Activated CD4-positive, alpha-beta T cell treated with anti-CD3 and anti-CD28 coated beads for 36 hours (primary cell): ENCODE data around the gene LIN28A. TPM values are rescaled to one million over a fixed set of nuclear protein-coding genes. Genes with fewer than 3 reads are reported as not detected.
A peak's percentile ranks its signal among the peaks of the same experiment; 100 is the strongest.

Source experiments
- ATAC-seq: fragments of 200-7000 bp; cut with Tn5 transposase; one replicate; pipeline ENCODE4 v1.10.0; 2021; ENCODE audit warnings: mild to moderate bottlenecking, moderate library complexity
- CTCF ChIA-PET: fragments of 350-600 bp; sonication (Branson Sonifier 250); formaldehyde crosslinking; loops from one replicate; lab custom pipeline; 2021; ENCODE audit warnings: antibody characterized with exemption; lab: Charles Lee
- POLR2A ChIA-PET: fragments of 350-600 bp; sonication (Branson Sonifier 250); formaldehyde crosslinking; loops from one replicate; lab custom pipeline; 2021; ENCODE audit warnings: antibody characterized with exemption, inconsistent platforms; lab: Charles Lee
- DNase-seq: peaks from one replicate; pipeline ENCODE4 v3.0.0-alpha.2; 2020
- H3K27ac Mint-ChIP-seq: one replicate; pipeline ENCODE4 v1.8.0; 2021; ENCODE audit warnings: mixed read lengths
- H3K27me3 Mint-ChIP-seq: one replicate; pipeline ENCODE4 v1.8.0; 2021; ENCODE audit warnings: mixed read lengths
- H3K36me3 Mint-ChIP-seq: one replicate; pipeline ENCODE4 v1.8.0; 2021; ENCODE audit warnings: low read depth, mixed read lengths
- H3K4me1 Mint-ChIP-seq: one replicate; pipeline ENCODE4 v1.8.0; 2021; ENCODE audit warnings: mixed read lengths
- H3K4me3 Mint-ChIP-seq: one replicate; pipeline ENCODE4 v1.8.0; 2021; ENCODE audit warnings: mild to moderate bottlenecking, moderate library complexity, mixed read lengths
- H3K9me3 Mint-ChIP-seq: one replicate; pipeline ENCODE4 v1.8.0; 2021; ENCODE audit warnings: low read depth, mixed read lengths
- intact Hi-C, 2 experiments: fragments of 100-400 bp; cut with DNase I in 1 of 2; cut with micrococcal nuclease in 1 of 2; formaldehyde crosslinking; loops; one replicate each; pipeline versions ENCODE4 v1.14.2 to v1.15.1; 2022 to 2024; cut with DNase I, micrococcal nuclease
- total RNA-seq, 2 experiments: library from RNA; stranded (reverse); gene quantifications; one replicate each; pipeline ENCODE4 v1.2.3, GENCODE V29; 2021

LIN28A gene
- total RNA-seq, 2 experiments from 2014 or later: not detected

GRCh38 chr1:26388791-26389445, 21.7 kb upstream of the LIN28A start:
- Mint-ChIP-seq H3K27ac (no peak overlapping the region), H3K9me3 (no peaks in the 10 kb centered on the region), H3K4me3 (no peak overlapping the region), H3K27me3 (no peaks in the 10 kb centered on the region), H3K36me3 (no peaks in the 10 kb centered on the region), H3K4me1 (peaks cover 41% of the 10 kb centered on the region)
- intact Hi-C loops: no loop called here
- DNase-seq (no peak), ATAC-seq (peak; percentile 43)
- CTCF ChIA-PET: interaction anchor here (0.7 to 1.1 kb wide), 2 partner anchors 25 to 815 kb away, joined by 3 to 4 read pairs; no protein-coding TSS in a partner anchor
- POLR2A ChIA-PET: no interaction called here

GRCh38 chr1:26389604-26390247, 20.9 kb upstream of the LIN28A start:
- ATAC-seq (no peak), DNase-seq (no peak)
- no peaks in the 10 kb centered on the region for H3K27me3 Mint-ChIP-seq
- no peak overlapping the region for H3K4me3 Mint-ChIP-seq
- no peaks in the 10 kb centered on the region for H3K36me3 Mint-ChIP-seq
- POLR2A ChIA-PET: no interaction called here
- intact Hi-C loops: loop anchor here in 1 of 2 experiments (5.0 kb wide), 1 partner anchor 67 kb away; no protein-coding TSS in a partner anchor
- no peaks in the 10 kb centered on the region for H3K9me3 Mint-ChIP-seq
- CTCF ChIA-PET: interaction anchor here (0.6 to 1.5 kb wide), 3 partner anchors 26 to 1229 kb away, joined by 3 to 4 read pairs (median 3); no protein-coding TSS in a partner anchor
- H3K27ac Mint-ChIP-seq: no peak overlapping the region
- H3K4me1 Mint-ChIP-seq: peaks cover 36% of the 10 kb centered on the region

- H3K4me3 Mint-ChIP-seq: no peak overlapping the region
- peak; percentile 74 for ATAC-seq
- ChIA-PET CTCF (interaction anchor here (0.7 to 1.5 kb wide), 9 partner anchors 9 to 333 kb away, joined by 3 to 5 read pairs (median 3); no protein-coding TSS in a partner anchor), POLR2A (no interaction called here)
- intact Hi-C loops: loop anchor here (1.0 to 5.0 kb wide), 3 partner anchors 69 to 222 kb away; partner anchors contain the start of gene ZNF593 (in 1 of the 2)
- H3K27me3 Mint-ChIP-seq: no peaks in the 10 kb centered on the region
- DNase-seq: peak; percentile 57
- no peaks in the 10 kb centered on the region for H3K36me3 Mint-ChIP-seq
- no peak overlapping the region for H3K27ac Mint-ChIP-seq
- H3K4me1 Mint-ChIP-seq: peaks cover 28% of the 10 kb centered on the region
- no peaks in the 10 kb centered on the region for H3K9me3 Mint-ChIP-seq
Observed at GRCh38 chr1:26391450-26391849, 19.2 kb upstream of the LIN28A start.

- CTCF ChIA-PET: interaction anchor here (0.7 to 8.6 kb wide), 10 partner anchors 10 to 111 kb away, joined by 3 to 40 read pairs (median 3); no protein-coding TSS in a partner anchor
- no peak overlapping the region for H3K4me3 Mint-ChIP-seq
- no peaks in the 10 kb centered on the region for H3K36me3 Mint-ChIP-seq
- POLR2A ChIA-PET: no interaction called here
- DNase-seq (no peak), ATAC-seq (no peak)
- H3K9me3 Mint-ChIP-seq: no peaks in the 10 kb centered on the region
- H3K27ac Mint-ChIP-seq: no peak overlapping the region
- H3K4me1 Mint-ChIP-seq: peaks cover 15% of the 10 kb centered on the region
- intact Hi-C loops: loop anchor here in 1 of 2 experiments (1.0 kb wide), 2 partner anchors 31 to 59 kb away; no protein-coding TSS in a partner anchor
- H3K27me3 Mint-ChIP-seq: no peaks in the 10 kb centered on the region
Observed at GRCh38 chr1:26395754-26396153, 14.9 kb upstream of the LIN28A start.

- intact Hi-C loops: no loop called here
- ATAC-seq (no peak), DNase-seq (no peak)
- H3K4me1 Mint-ChIP-seq: peaks cover 3% of the 10 kb centered on the region
- ChIA-PET POLR2A (no interaction called here), CTCF (interaction anchor here (0.5 to 8.6 kb wide), 4 partner anchors 18 to 522 kb away, joined by 3 to 40 read pairs (median 3); partner anchors contain the start of gene NUDC)
- H3K27ac Mint-ChIP-seq: no peak overlapping the region
- H3K27me3 Mint-ChIP-seq: peaks cover 9% of the 10 kb centered on the region
- H3K4me3 Mint-ChIP-seq: no peak overlapping the region
- H3K36me3 Mint-ChIP-seq: no peaks in the 10 kb centered on the region
- no peaks in the 10 kb centered on the region for H3K9me3 Mint-ChIP-seq
Observed at GRCh38 chr1:26399034-26399433, 11.6 kb upstream of the LIN28A start.

- DNase-seq (no peak), ATAC-seq (no peak)
- CTCF ChIA-PET: interaction anchor here (8.6 kb wide), 1 partner anchor 15 kb away, joined by 40 read pairs; no protein-coding TSS in a partner anchor
- POLR2A ChIA-PET: no interaction called here
- no peak overlapping the region for H3K27ac Mint-ChIP-seq
- H3K4me1 Mint-ChIP-seq: no peaks in the 10 kb centered on the region
- H3K9me3 Mint-ChIP-seq: no peaks in the 10 kb centered on the region
- peaks cover 11% of the 10 kb centered on the region for H3K27me3 Mint-ChIP-seq
- intact Hi-C loops: no loop called here
- H3K36me3 Mint-ChIP-seq: no peaks in the 10 kb centered on the region
- H3K4me3 Mint-ChIP-seq: no peak overlapping the region
Observed at GRCh38 chr1:26401891-26402290, 8.7 kb upstream of the LIN28A start.

- no peak overlapping the region for H3K27ac Mint-ChIP-seq
- H3K4me1 Mint-ChIP-seq: peaks cover 3% of the 10 kb centered on the region
- peaks cover 14% of the 10 kb centered on the region for H3K27me3 Mint-ChIP-seq
- intact Hi-C loops: no loop called here
- DNase-seq (no peak), ATAC-seq (no peak)
- POLR2A ChIA-PET: no interaction called here
- H3K9me3 Mint-ChIP-seq: no peaks in the 10 kb centered on the region
- no peak overlapping the region for H3K4me3 Mint-ChIP-seq
- no peaks in the 10 kb centered on the region for H3K36me3 Mint-ChIP-seq
- CTCF ChIA-PET: interaction anchor here (1.7 kb wide), 1 partner anchor 14 kb away, joined by 8 read pairs; no protein-coding TSS in a partner anchor
Observed at GRCh38 chr1:26403656-26404055, 7.0 kb upstream of the LIN28A start.

- intact Hi-C loops: no loop called here
- no peaks in the 10 kb centered on the region for H3K36me3 Mint-ChIP-seq
- ChIA-PET POLR2A (no interaction called here), CTCF (interaction anchor here (0.5 to 1.7 kb wide), 2 partner anchors 13 to 369 kb away, joined by 3 to 8 read pairs; no protein-coding TSS in a partner anchor)
- DNase-seq (no peak), ATAC-seq (no peak)
- no peak overlapping the region for H3K4me3 Mint-ChIP-seq
- H3K9me3 Mint-ChIP-seq: no peaks in the 10 kb centered on the region
- H3K4me1 Mint-ChIP-seq: peaks cover 13% of the 10 kb centered on the region
- no peak overlapping the region for H3K27ac Mint-ChIP-seq
- H3K27me3 Mint-ChIP-seq: peaks cover 22% of the 10 kb centered on the region
Observed at GRCh38 chr1:26404641-26405040, 6.0 kb upstream of the LIN28A start.

- DNase-seq (no peak), ATAC-seq (no peak)
- H3K4me1 Mint-ChIP-seq: peaks cover 16% of the 10 kb centered on the region
- intact Hi-C loops: no loop called here
- peaks cover 24% of the 10 kb centered on the region for H3K27me3 Mint-ChIP-seq
- ChIA-PET CTCF (interaction anchor here (0.9 to 3.0 kb wide), 4 partner anchors 10 to 130 kb away, joined by 3 to 19 read pairs (median 4); no protein-coding TSS in a partner anchor), POLR2A (no interaction called here)
- H3K36me3 Mint-ChIP-seq: no peaks in the 10 kb centered on the region
- no peak overlapping the region for H3K4me3 Mint-ChIP-seq
- H3K27ac Mint-ChIP-seq: no peak overlapping the region
- H3K9me3 Mint-ChIP-seq: no peaks in the 10 kb centered on the region
Observed at GRCh38 chr1:26405281-26405915, 5.2 kb upstream of the LIN28A start.

GRCh38 chr1:26408604-26409003, 2.0 kb upstream of the LIN28A start:
- H3K9me3 Mint-ChIP-seq: no peaks in the 10 kb centered on the region
- no peak overlapping the region for H3K4me3 Mint-ChIP-seq

More at GRCh38 chr1:26408604-26409003, 2.0 kb upstream of the LIN28A start:
- ChIA-PET POLR2A (no interaction called here), CTCF (interaction anchor here (0.6 to 1.0 kb wide), 3 partner anchors 8 to 176 kb away, joined by 3 to 8 read pairs (median 4); partner anchors contain the start of gene DHDDS)
- DNase-seq (peak; percentile 85), ATAC-seq (peak; percentile 87)
- intact Hi-C loops: no loop called here
- peaks cover 39% of the 10 kb centered on the region for H3K27me3 Mint-ChIP-seq
- no peaks in the 10 kb centered on the region for H3K36me3 Mint-ChIP-seq
- H3K4me1 Mint-ChIP-seq: peaks cover 20% of the 10 kb centered on the region
- no peak overlapping the region for H3K27ac Mint-ChIP-seq
